Dermis blood vessel endothelial cell (primary cell): ENCODE results near the gene STMN1. TPM values are rescaled to one million over a fixed set of nuclear protein-coding genes. Genes with fewer than 3 reads are reported as not detected.

Experiments used
- DNase-seq: peaks from one replicate; pipeline ENCODE4 v3.0.0; 2010
- total RNA-seq: library from RNA; depleted of rRNA; stranded (reverse); fragments of >200 nt; gene quantifications from 2 replicates; pipeline ENCODE4 v1.2.3, GENCODE V29; 2014

STMN1 gene
- total RNA-seq, 1 donor from 2014 or later, result 126 TPM

DNA sequence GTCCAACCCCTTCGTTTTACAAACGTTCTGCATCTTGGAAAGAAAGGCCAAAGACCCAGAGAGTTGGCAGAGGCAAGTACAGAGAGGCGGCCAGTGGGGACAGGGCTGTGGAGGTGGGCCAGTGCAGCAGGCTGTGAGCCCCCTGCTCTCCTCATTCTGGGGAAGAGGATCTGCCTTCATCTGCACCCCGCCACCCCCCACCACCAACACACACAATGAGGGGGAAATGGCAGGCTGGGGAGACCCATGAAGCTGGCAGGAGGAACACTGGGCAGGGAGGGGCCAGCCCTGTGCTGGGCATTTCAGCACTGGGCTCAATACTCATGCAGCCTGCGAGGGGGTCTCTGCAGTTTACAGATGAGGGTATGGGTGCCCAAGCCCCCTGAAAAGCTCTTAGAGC lies 14.6 kb downstream of the STMN1 start:
- DNase-seq, result no peak

DNA sequence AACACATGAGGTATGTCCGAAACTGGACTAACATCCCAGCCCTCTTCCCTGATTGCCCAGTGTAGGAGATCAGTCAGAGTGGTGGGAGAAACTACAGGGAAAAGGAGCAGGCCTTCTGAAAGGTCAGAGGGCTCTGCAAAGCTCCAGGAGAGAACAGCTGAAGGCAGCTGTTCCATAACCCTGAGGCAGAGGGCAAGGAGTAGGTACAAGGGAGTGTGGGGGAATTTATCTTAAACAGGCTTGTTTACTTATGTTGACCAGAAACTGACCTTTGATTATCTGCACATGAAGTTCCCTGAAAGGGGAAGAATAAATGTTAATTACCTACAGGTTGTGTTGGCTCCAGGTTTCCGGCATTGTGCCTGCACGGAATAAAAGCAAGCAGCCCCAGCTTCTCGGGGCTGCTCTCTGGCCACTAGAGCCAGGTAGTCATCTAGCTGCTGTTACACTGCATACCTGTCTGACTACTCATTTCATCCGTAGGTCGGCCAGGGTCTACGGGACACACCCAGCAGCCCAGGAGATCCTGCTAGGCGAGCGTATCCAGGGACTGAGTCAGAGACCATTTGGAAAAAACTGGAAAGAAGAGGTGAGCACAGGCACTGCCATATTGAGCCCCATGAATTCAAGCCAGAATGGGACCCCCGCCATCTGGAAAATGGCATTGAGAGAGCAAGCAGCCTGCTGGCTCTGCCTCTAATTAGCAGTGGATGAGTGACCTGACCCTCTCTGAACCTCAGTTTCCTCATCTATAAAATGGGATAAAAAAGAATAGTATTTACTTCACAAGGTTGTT lies 15.8 kb downstream of the STMN1 start:
- DNase-seq, result no peak

DNA sequence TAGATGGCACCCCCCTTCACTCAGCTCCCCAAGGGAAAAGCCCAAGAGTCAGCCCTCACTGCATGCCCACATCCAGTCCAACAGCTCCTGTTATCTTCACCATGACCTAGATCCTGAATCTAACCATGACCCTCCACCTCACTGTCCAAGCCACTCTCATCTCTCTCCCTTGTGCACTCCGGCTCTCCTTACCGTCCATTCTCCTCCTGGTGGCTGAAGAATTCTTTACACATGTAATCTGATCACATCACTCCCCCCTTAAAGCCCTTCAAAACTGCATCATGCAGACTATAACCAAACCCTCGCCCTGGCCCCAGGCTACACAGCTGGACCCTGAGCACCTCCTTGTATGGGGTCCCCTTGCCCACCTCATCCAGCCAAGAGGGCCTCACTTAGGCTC lies 16.7 kb downstream of the STMN1 start:
- DNase-seq, result no peak

DNA sequence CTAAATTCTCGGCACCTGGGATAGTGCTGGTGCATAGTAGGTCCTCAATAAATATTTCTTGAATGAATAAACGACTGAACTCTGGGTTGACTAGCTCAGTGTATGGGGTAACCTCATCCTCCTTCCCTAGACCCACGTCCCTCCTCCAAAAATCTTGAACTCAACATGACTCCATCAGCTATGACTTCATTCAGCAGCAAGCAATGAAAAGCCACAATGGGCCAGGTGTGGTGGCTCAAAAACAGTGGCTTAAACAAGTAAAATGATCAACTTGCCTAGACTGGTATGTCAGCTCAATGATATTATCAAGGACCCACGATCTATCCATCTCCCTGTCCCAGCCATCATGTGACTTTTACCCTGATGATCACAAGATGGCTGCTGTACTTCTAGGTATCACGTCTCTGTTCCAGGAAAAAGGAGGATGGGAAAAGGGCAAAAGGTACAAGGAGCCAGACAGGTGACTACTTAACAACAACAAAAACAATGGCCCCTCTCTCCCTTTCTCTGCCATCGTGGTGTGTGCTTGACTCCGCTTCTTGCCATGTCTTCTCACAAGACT lies 17.7 kb downstream of the STMN1 start:
- no peak for DNase-seq

DNA sequence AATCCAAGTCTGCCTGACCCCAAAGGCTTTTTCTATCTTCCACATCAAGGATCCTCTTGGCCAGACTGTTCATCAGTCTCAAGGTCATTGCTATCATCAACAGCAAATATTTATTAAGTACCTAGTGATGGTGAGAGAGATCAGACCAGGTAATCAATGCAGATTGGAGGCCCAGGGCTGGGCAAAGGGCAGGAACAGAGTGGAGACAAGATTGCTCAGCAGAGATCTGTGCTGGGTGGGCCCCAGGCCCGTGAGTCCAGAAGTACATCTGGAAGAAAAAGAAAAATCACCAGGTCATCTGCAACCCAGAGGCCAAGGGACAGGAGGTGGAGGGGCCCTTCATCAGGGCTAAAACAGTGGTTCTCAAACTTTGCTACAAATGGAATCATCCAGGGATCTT lies 20.6 kb downstream of the STMN1 start:
- no peak for DNase-seq

DNA sequence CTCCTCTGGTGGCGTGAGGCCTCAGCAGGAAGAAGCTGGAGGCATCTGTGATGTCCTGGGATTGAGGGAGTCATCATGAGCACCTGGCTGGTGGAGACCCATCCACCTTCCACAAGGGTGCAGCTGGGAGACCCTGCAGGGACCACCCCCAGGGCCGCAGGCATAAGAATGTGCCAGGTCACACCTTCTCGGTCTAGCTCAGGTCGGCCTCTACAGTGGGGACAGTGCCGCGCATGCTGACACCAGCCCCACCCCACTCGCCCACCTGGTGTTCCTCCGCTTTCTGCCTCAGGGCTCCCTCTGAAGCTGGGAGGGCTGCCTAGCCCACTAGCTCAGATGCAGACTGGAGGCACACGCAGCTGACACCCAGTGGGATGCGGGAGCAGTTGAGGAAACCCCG lies 25.0 kb downstream of the STMN1 start:
- no peak for DNase-seq

DNA sequence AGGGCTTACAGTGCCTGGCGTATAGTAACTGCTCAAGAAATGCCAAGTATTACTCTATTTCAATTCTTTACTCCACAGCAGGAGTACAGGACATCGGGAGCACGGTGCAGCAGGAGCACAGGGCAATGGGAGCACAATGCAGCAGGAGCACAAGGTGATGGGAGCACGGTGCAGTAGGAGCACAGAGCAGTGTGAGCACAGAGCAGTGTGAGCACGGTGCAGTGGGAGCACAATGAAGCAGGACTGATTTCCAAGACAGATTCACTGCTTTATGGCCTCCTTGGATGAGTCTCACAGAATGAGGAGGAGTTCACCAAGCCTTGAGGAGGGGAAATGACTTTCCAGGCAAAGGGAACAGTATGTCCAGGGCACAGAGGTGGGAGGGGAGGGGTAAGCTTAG lies 25.7 kb downstream of the STMN1 start:
- DNase-seq, result no peak

DNA sequence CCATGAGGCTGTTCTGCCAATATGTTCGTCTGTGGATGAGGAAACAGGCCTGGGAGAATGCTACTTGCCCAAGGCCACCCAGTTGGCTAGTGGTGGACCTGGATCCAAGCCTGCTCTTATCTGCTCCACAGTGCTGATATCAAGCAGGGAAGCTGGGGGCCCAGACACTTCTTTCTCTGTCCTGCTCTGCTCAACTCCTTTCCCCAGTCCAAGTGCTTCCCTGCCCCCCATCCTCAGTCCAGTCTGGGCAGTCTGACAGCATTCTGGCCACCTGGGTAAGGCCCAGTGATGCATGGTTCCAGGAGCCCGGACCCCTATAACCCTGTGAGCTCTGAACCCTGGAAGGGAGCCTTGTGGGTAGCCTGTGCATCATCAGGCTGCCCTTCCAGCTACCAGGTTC lies 26.5 kb downstream of the STMN1 start:
- no peak for DNase-seq

DNA sequence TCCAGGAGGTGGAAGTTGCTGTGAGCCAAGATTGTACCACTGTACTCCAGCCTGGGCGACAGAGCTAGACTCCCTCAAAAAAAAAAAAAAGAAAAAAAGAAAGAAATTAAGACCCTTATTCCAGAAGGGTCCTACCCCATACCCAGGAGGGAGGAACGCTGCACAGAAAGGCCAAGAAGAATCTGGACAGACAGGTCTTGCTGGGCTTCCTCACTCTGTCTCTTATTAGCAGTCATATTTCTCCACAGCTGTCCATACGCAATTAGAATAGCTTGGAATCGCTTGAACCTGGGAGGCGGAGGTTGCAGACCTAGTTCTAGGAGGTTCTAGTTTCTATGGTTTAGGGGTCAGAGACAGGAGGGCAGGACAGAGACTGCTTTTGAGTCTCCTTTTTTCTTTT lies 27.5 kb downstream of the STMN1 start:
- no peak for DNase-seq

DNA sequence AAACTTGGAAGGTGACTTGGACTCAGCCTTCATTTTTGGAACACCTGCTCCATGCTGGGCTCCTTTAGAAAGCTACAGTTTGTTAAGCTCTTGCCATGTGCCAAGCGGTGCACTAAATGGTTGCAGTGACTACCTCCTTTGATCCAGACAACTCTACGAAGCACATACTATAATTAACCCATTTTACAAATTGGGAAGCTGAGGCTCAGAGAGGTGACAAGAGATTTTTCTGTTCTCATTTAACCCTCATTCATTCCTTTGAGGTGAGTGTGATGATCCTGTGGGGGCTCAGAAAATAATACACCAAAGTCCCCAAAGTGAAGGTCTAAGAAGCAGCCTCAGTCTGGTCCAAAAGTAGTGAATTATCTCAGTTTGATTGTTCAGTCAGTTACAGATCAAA lies 29.1 kb downstream of the STMN1 start:
- DNase-seq, result no peak

DNA sequence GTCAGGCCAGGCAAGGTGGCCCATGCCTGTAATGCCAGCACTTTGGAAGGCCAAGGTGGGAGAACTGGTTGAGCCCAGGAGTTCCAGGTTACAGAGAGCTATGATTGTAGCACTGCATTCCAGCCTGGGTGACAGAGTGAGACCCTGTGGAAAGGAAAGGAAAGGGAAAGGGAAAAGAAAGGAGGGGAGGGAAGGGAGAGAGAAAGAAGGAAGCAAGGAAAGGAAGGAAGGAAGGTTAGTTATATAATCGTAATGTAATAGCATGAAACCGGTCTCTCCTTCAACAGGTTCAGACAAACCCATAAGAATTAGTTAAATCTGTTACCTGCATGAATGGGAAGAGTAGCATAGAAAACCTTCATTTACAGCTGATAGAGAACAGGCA lies 29.5 kb downstream of the STMN1 start:
- DNase-seq, result no peak

DNA sequence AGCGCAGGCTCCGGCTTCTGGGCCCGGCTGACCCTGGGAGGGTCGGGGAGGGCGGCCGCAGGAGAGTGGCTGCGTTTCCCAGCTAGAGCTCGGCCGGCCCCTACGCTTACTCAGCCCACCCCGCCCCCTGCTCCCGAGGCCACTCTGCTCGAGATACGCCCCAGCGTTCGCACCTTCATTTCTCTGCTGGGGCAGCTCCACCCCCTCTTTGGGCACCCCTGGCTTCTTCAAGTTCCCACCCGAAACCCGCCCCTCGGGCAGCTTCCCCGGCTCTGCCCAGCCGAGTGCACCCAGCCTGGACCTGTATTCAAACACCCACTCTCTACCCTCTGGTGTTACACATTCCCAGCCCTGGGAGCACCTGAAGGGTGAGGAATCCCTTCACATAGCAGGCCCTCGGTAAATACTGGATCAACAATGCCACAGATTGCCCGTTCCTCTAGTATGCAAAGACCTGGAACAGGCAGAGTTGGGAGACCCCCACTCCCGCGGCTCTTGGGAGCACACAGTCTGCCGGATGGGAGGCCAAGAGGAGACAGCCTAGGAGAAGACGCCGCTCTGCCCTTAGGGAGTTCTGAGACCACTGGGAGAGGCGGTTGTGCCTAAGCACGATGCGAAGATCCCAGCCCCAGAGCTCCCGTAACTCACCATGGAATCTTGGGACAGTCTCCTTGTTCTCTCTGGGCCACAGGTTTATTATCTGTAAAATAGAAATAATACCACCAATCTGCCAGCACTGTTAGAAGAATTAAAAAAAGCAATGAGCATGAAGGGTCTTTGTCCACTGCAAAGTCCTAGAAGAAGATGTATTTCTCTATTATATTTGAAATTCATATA lies 30.1 kb downstream of the STMN1 start:
- no peak for DNase-seq

DNA sequence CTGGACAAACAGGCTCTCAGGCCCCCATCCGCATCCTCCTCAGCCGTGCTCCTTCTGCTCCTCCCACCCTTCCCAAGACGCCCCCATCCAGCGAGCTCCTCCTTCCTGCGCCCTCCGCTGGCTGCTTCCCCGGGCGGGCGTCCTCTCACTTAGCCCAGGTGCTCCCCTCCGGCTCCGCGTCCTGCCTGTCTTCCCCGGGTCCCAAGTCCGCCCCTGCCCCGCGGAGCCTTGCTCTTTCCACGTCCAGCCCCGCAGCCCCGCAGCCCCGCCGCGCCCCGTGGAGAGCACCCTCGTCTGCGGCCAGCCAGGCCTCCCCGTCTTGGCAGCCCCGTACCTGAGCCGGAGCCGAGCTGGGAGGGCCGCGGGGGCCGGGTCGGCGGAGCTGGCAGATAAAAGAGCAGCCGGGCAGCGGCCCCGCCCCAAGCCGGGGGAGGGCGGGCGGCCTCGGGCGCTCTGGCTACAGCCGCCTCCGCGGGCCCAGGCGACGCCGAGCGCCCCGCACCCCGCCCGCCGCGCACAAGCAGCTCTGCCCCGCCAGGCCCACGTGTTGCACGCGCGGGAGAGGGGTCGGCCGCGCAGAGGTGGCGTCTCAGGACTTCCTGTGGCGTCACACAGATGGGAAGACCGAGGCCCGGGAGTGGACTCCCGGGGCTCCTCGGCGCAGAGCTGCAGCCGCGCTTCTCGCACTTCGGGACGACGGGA lies 30.9 kb downstream of the STMN1 start, which contains the start of gene PAQR7:
TSS of gene PAQR7 (minus strand) at position 555 of the 702 bp plus-strand sequence. CDS start 11,869 bp downstream, outside the sequence.
- DNase-seq, result peak; percentile 78

DNA sequence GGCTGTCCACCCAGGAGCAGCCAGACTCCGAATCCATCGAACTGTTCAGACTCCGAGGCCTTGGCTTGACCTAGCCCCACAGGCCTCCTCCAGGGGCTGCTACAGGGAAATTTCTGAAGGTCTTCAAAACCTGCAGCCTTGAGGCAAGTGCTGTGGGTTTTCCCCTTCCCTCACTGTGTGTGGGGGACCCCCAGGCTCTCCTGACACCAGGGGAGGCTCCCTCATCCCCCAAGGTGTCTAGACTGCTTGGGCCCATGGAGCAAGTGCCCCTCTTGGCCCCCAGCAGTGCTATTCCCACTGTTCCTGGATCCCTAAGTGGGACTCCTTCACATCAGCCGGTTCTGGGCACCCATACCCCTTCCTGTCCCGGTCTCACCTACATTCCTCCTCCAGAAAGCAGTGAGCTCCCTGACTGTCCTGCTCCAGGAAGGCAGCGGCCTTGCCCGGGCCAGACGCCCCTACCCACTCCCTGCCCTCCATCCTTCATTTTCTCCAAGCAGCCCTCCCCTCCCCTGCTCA lies 31.5 kb downstream of the STMN1 start:
- no peak for DNase-seq

DNA sequence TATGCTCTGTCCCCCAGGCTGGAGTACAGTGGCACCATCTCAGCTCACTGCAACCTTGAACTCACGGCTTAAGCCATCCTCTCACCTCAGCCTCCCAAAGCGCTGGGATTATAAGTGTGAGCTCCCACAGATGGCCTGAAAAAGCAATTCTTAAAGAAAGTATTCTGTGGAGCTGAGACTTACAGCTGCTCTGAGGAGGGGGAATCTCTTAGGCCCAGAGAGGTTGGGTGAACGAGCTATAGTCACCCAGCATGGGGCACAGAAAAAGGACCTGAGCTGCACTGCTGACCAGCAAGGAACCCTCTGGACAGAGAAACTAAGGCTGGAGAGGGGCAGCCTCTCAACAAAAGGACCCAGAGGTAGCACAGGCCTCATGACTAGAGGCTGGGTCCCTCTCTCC lies 32.0 kb downstream of the STMN1 start:
- no peak for DNase-seq

DNA sequence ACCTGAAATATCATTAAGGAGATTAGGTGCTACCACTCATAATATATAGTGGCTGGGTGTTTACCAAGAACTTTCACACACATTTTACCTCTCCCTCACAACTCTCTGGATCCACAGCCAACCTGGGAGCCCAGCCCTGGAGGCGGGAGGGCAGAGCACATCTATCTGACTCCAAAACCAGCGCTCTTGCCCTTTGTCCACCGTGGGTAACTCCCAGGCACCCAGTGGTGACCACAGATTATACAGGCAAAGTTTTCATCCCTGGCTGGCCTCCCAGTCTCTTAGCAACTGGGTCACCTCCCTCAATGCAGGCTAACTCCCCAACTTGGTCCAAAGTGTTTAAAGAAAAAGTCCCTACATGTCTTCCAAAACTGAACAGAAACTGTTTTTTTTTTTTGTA lies 33.1 kb downstream of the STMN1 start:
- DNase-seq, result no peak

DNA sequence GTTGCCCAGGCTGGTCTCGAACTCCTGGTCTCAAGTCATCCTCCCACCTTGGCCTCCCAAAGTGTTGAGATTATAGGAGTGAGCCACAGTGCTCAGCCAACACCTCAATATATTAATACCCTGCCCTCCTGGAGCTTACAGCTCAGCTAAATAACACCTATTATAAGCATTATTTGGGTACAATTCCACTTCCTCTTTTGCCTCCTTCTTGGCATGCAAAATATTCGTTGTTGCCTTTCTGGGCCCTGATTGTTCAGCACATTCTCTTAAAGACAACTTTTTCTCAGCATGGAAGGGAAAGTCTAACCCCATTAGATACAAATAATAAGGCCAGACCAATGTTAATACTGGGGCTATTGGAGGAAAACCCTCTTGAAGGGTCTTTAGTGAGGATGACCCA lies 33.5 kb downstream of the STMN1 start:
- no peak for DNase-seq

DNA sequence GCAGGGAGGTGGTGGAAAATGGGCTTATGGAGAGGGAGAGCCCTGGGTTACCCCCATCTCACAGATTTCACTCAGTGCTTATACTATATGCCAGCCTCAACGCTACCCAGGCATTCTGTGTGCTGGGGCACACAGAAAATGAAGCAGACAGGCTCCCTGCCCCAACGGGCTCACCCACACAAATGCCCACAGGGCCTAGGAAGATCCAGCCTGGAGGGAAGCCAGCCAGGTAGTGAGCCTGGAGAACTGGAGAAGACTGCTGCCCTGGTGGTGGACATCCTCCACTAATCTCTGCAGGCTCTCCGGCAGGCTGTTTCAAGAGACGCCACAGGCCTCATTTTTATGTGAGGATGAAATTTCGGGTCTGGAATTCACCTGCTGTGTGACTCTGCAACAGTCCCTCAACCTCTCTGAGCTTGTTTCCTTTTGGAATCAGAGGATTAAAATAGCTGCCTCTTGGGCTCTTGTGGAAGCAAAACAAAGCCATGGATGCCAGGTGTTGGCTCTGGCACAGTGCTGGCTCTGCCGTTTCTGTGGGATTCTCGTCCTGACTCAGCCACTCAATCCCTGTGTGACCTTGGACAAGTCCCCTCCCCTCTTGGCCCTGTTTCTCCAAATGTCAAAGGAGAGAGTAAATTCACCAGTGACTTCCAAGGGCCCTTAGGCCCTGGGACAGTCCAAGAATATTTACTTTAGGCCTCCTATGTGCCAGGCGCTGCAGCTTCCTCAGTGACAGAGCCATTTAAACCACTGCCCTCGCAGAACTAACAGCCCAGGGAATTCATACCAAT lies 34.3 kb downstream of the STMN1 start:
- DNase-seq, result no peak

DNA sequence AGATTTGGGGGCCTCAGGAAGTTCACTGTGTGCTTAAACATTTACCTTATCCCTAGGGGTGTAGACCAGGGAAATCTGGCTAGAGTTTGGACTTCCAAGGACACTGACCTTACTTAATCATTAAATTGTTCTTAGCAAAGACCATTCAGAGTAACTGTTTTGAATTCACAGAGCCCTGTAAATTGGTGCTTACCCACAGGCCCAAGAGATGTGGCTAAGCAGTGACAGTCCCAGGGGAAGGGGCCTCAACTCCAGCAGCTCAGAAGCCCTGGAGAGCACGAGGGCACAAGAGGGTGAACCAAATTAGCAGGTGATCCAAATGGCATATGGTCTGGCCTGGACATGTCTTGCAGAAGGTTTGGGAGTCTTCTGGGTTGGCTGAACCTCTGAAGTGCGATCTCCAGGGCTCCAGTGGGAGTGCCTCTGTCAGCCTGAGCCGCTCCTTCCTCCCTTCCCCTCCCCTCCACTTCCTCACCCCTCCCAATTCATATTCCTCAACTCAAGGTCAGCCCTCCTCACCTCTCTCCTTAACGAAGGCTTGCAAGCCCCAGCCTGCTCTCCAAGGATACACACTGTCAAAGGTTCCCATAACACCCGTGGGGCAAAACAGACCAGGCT lies 35.0 kb downstream of the STMN1 start:
- DNase-seq, result no peak

DNA sequence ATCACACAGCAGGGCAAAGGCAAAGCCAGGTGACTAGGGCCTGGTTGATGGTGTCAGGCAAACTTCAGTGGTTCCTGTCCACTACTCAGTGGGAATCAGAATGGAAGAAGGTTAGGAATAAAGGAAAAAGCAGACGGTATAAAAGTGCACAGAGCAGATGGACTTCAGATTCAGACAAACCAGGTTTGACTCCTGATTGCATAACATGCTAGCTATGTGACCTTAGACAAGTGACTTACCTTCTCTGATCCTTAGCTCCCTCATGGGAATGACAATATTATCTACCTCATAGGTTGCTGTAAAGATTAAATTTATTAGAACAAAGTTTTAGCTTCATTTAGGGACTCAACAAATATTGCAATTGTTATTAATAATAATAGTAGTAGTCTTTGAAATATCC lies 35.6 kb downstream of the STMN1 start:
- no peak for DNase-seq

DNA sequence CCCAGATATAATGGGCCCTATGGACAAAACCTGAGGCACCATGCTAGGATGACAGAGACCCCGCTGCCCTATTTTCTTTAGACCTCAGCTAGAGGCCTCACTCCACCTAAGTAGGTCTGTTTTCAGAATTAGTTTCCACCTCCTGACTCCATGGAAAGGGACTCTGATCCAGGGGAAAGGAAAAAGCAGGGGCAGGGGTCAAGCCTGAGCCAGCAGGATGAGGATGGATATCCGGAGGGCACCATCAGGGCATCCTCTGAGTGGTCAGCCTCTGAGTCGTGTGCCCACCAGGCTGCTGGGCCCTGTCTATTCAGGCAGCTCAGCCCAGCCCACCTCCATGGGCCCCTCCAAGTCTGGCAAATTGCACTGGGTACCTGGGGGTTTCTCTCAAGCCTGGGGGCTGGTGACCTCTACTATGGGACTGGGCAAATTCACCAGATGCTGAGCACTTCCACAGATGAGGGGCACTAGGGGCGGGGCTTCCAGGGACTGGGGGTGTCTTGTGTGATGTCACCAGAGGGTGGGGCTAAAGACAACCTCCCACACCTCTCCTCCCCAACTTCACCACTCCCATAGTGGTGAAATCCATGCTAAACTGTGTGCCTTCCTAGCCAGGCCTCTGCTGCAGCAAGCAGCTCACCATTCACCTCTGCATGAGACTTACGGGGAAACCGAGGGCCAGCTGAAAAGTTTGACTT lies 36.2 kb downstream of the STMN1 start:
- no peak for DNase-seq
